HG03520 (cell line): ENCODE measurements around the gene KHK.

Source experiments
- ATAC-seq: cut with Tn5 transposase; IDR thresholded peaks from one replicate; pipeline ENCODE4 v1.9.1; 2021; ENCODE audit warnings: mild to moderate bottlenecking, moderate library complexity; ENCODE audit not compliant: unreplicated experiment

Gene KHK

DNA sequence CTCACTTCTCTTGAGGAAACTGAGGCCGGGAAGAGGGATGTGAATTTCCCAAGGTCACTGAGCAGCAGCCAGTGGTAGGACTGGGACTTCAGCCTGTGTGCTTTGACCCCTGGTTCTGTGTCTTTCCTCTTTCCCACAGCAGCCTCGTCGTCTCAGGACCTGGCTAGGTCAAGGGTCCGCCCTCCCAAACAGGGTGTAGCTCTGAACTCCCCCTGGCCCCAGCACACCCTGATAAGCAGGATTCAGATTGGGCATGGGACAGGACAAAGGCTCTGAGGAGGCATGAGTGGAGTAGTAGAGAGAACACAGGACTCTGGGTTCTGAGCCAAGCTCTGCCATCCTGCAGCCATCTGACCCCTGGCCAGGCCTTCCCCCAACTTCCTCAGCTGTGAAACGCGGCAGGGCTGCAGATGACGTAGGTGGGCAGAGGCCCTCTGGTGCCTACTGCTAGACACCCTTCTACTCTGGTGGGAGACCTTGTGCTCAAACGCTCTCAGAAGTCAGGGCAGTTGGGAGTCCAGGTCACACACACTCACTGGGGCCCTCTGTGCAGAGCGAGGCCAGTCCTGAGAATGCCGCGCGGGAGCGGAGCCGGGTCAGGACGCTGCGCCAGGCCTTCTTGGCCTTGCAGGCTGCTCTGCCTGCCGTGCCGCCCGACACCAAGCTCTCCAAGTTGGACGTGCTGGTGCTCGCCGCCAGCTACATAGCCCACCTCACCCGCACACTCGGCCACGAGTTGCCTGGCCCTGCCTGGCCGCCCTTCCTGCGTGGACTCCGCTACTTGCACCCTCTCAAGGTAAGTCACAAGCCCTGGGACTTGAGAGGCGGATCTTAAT, 63.2 kb downstream of the KHK start:
- ATAC-seq = no peak
